H9 (cell line): ENCODE results near the gene PRPF6. TPM values are rescaled to one million over a fixed set of nuclear protein-coding genes. Genes with fewer than 3 reads are reported as not detected.
A peak's percentile ranks its signal among the peaks of the same experiment; 100 is the strongest.

ENCODE experiments used
- DNase-seq: peaks from one replicate; pipeline ENCODE4 v3.0.0-alpha.2; 2017
- H2AFZ ChIP-seq: one replicate; pipeline ENCODE4 v1.6.1; 2013; ENCODE audit warnings: mild to moderate bottlenecking, low read length, control low read depth, moderate library complexity
- H2AK5ac ChIP-seq: 2 replicates; pipeline ENCODE4 v1.6.1; 2013; ENCODE audit warnings: low read length, control low read depth, mixed read lengths; ENCODE audit not compliant: insufficient read length
- H2BK120ac ChIP-seq: one replicate; pipeline ENCODE4 v1.6.1; 2013; ENCODE audit warnings: low read depth, mild to moderate bottlenecking, low read length, control low read depth, inconsistent platforms; ENCODE audit not compliant: poor library complexity, severe bottlenecking
- H2BK12ac ChIP-seq: 2 replicates; pipeline ENCODE4 v1.6.1; 2013; ENCODE audit warnings: low read length, control low read depth, mixed read lengths, low read depth; ENCODE audit not compliant: insufficient read length
- H2BK15ac ChIP-seq: 2 replicates; pipeline ENCODE4 v1.6.1; 2013; ENCODE audit warnings: low read depth, low read length, control low read depth
- H2BK20ac ChIP-seq: one replicate; pipeline ENCODE4 v1.6.1; 2013; ENCODE audit warnings: low read depth, mild to moderate bottlenecking, low read length, control low read depth, inconsistent platforms; ENCODE audit not compliant: poor library complexity, severe bottlenecking
- H2BK5ac ChIP-seq: 2 replicates; pipeline ENCODE4 v1.6.1; 2013; ENCODE audit warnings: low read length, control low read depth, mixed read lengths; ENCODE audit not compliant: insufficient read length
- H3K14ac ChIP-seq: 2 replicates; pipeline ENCODE4 v1.6.1; 2013; ENCODE audit warnings: low read length, control low read depth; ENCODE audit not compliant: insufficient read depth
- H3K18ac ChIP-seq: 2 replicates; pipeline ENCODE4 v1.6.1; 2013; ENCODE audit warnings: low read depth, mild to moderate bottlenecking, mixed read lengths, low read length, control low read depth; ENCODE audit not compliant: insufficient read length
- H3K23ac ChIP-seq: 2 replicates; pipeline ENCODE4 v1.6.1; 2013; ENCODE audit warnings: low read length, control low read depth, mixed read lengths, low read depth; ENCODE audit not compliant: insufficient read length
- H3K23me2 ChIP-seq: 2 replicates; pipeline ENCODE4 v1.6.1; 2013; ENCODE audit warnings: low read depth, mild to moderate bottlenecking, mixed read lengths, low read length, control low read depth; ENCODE audit not compliant: insufficient read length, poor library complexity, severe bottlenecking
- H3K27ac ChIP-seq: 2 replicates; pipeline ENCODE4 v1.5.1; 2013; ENCODE audit warnings: low read length, control low read depth, mixed read lengths, low read depth; ENCODE audit not compliant: insufficient read length
- H3K27me3 ChIP-seq: 2 replicates; pipeline ENCODE4 v1.6.1; 2013; ENCODE audit warnings: low read length, control low read depth, inconsistent platforms; ENCODE audit not compliant: insufficient read depth
- H3K4ac ChIP-seq: 2 replicates; pipeline ENCODE4 v1.6.1; 2013; ENCODE audit warnings: low read depth, mild to moderate bottlenecking, control low read depth, inconsistent platforms, low read length, moderate library complexity
- H3K4me1 ChIP-seq: 2 replicates; pipeline ENCODE4 v1.6.1; 2013; ENCODE audit warnings: low read length, control low read depth, inconsistent platforms; ENCODE audit not compliant: insufficient read depth
- H3K4me2 ChIP-seq: 2 replicates; pipeline ENCODE4 v1.6.1; 2013; ENCODE audit warnings: low read length, control low read depth, mixed read lengths; ENCODE audit not compliant: insufficient read length, insufficient read depth
- H3K56ac ChIP-seq: 2 replicates; pipeline ENCODE4 v1.6.1; 2013; ENCODE audit warnings: low read depth, mild to moderate bottlenecking, mixed read lengths, low read length, control low read depth; ENCODE audit not compliant: insufficient read length
- H3K79me1 ChIP-seq: 2 replicates; pipeline ENCODE4 v1.6.1; 2013; ENCODE audit warnings: low read depth, mild to moderate bottlenecking, moderate library complexity, low read length, control low read depth, inconsistent platforms; ENCODE audit not compliant: insufficient read depth, poor library complexity, severe bottlenecking
- H3K79me2 ChIP-seq: 2 replicates; pipeline ENCODE4 v1.6.1; 2013; ENCODE audit warnings: low read length, control low read depth, inconsistent platforms; ENCODE audit not compliant: insufficient read depth
- H3K9ac ChIP-seq: 2 replicates; pipeline ENCODE4 v1.6.1; 2013; ENCODE audit warnings: low read length, control low read depth, mixed read lengths; ENCODE audit not compliant: insufficient read length; ENCODE audit errors: extremely low read depth
- H3K9me3 ChIP-seq: one replicate; pipeline ENCODE4 v1.6.1; 2013; ENCODE audit warnings: low read depth, low read length, inconsistent platforms; ENCODE audit not compliant: control insufficient read depth
- H3T11ph ChIP-seq: one replicate; pipeline ENCODE4 v1.6.1; 2013; ENCODE audit warnings: mild to moderate bottlenecking, low read length, control low read depth, inconsistent platforms
- H4K20me1 ChIP-seq: one replicate; pipeline ENCODE4 v1.6.1; 2013; ENCODE audit not compliant: control insufficient read depth, insufficient read length, insufficient read depth
- H4K5ac ChIP-seq: 2 replicates; pipeline ENCODE4 v1.6.1; 2013; ENCODE audit warnings: low read depth, mild to moderate bottlenecking, mixed read lengths, low read length, control low read depth; ENCODE audit not compliant: insufficient read length
- H4K8ac ChIP-seq: replicated peaks from 2 replicates; pipeline ENCODE4 v1.6.1; 2013; ENCODE audit warnings: low read length, control low read depth, mixed read lengths, low read depth; ENCODE audit not compliant: insufficient read length
- H4K91ac ChIP-seq: 2 replicates; pipeline ENCODE4 v1.6.1; 2013; ENCODE audit warnings: low read depth, mild to moderate bottlenecking, moderate library complexity, mixed read lengths, low read length, control low read depth; ENCODE audit not compliant: insufficient read length
- H3K27ac Mint-ChIP-seq, 3 experiments: 2 replicates in 2 of 3; 3 replicates in 1 of 3; pipeline ENCODE4 v1.8.0; 2020 to 2021; ENCODE audit warnings: mixed read lengths in 3 of 3, mild to moderate bottlenecking in 1 of 3, moderate library complexity in 1 of 3
- H3K27me3 Mint-ChIP-seq: 2 replicates; pipeline ENCODE4 v1.8.0; 2021; ENCODE audit warnings: low read depth, mild to moderate bottlenecking, moderate library complexity, mixed read lengths
- H3K36me3 Mint-ChIP-seq, 3 experiments: 2 replicates in 2 of 3; 3 replicates in 1 of 3; pipeline ENCODE4 v1.8.0; 2020 to 2021; ENCODE audit warnings: low read depth in 3 of 3, mixed read lengths in 3 of 3; ENCODE audit not compliant: insufficient read depth in 1 of 3
- H3K4me1 Mint-ChIP-seq, 2 experiments: 2 replicates each; pipeline ENCODE4 v1.8.0; 2020; ENCODE audit warnings: mixed read lengths in 2 of 2
- H3K4me3 Mint-ChIP-seq, 2 experiments: 2 replicates in 1 of 2; 3 replicates in 1 of 2; pipeline ENCODE4 v1.8.0; 2020 to 2021; ENCODE audit warnings: mild to moderate bottlenecking in 2 of 2, mixed read lengths in 2 of 2, moderate library complexity in 1 of 2
- H3K9me3 Mint-ChIP-seq, 2 experiments: 2 replicates in 1 of 2; 3 replicates in 1 of 2; pipeline ENCODE4 v1.8.0; 2020; ENCODE audit warnings: mild to moderate bottlenecking in 2 of 2, mixed read lengths in 2 of 2, moderate library complexity in 1 of 2
- WGBS: extraction: QIAGEN DNeasy Blood & Tissue Kit; methylation state at CpG from one replicate; pipeline ENCODE4 v1.1.7; 2013; ENCODE audit warnings: missing lambda C conversion rate, low lambda C conversion rate, mixed read lengths; ENCODE audit not compliant: insufficient read length; ENCODE audit errors: extremely low coverage; 5-methylcytosine and 5-hydroxymethylcytosine counted together
- total RNA-seq: library from RNA; stranded (reverse); gene quantifications from 2 replicates; pipeline ENCODE4 v1.2.1, GENCODE V29; 2021
- TF ChIP-seq, protein P1 (sequence below): fragments of 200-600 bp; sonication (generic); conservative IDR thresholded peaks from 3 replicates; pipeline ENCODE4 v1.8.0; 2021; ENCODE audit warnings: antibody characterized with exemption, mild to moderate bottlenecking

PRPF6 gene
- total RNA-seq, 1 experiment from 2014 or later: 87.9 TPM

DNA sequence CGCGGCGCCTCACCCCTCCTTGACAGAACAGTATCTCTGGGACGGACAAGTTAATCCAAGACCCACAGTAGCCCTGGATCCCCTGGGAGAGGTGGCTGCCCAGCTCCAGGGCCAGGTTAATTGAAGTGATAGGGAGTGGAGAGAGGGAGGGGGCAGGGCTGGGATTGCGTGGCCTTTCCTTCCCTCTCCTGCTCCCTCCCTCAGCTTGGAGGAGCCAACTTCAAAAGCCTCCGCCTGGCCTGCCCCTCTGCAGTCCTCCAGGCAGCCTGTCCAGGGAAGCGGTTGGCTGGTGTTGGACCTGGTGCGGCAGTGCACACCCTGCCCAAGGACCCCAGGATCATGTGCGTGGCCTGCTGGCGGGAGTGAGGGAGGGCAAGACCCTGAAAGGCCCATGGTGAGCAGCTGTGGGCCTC is 55.0 kb downstream of the PRPF6 start, which contains the start of gene C20orf204:
C20orf204 (plus strand) TSS at position 250 of the 413 bp plus-strand sequence; CDS start at position 392, 142 bp downstream.
- Histone ChIP-seq H2AFZ (no peak within 1 kb of the TSS), H3K9ac (no peak within 1 kb of the TSS), H3K79me1 (no peaks in the 10 kb centered on the region), H4K5ac (no peak within 1 kb of the TSS), H2AK5ac (no peak within 1 kb of the TSS), H3K18ac (no peak within 1 kb of the TSS), H4K8ac (no peak within 1 kb of the TSS), H2BK5ac (no peak within 1 kb of the TSS), H3K27me3 (peaks cover 6% of the 10 kb centered on the region; the same call in 1 of the 2 replicates), H4K91ac (no peak within 1 kb of the TSS), H3K23me2 (peaks cover 11% of the 10 kb centered on the region), H4K20me1 (no peaks in the 10 kb centered on the region), H3K4me1 (peaks cover 5% of the 10 kb centered on the region), H3K79me2 (no peaks in the 10 kb centered on the region), H2BK120ac (no peak within 1 kb of the TSS), H3K14ac (no peak within 1 kb of the TSS), H3K23ac (no peak within 1 kb of the TSS), H3K4me2 (no peak within 1 kb of the TSS), H3K27ac (no peak within 1 kb of the TSS), H2BK15ac (no peak within 1 kb of the TSS), H3K9me3 (no peaks in the 10 kb centered on the region), H3T11ph (no peak within 1 kb of the TSS), H3K56ac (no peak within 1 kb of the TSS), H2BK12ac (no peak within 1 kb of the TSS), H3K4ac (no peak within 1 kb of the TSS), H2BK20ac (no peak within 1 kb of the TSS)
- Mint-ChIP-seq H3K27me3 (peaks cover 26% of the 10 kb centered on the region), H3K27ac (peak within 1 kb of the TSS in 2 of 3 experiments; percentile 28 to 89; a peak in 1 of 7 replicates), H3K4me1 (peaks cover 25% of the 10 kb centered on the region in 2 experiments), H3K9me3 (peaks cover 0 to 2% of the 10 kb centered on the region in 2 experiments; a peak in 1 of 5 replicates), H3K4me3 (peak within 1 kb of the TSS in 1 of 2 experiments; percentile 44; a peak in 2 of 5 replicates), H3K36me3 (peaks cover 3 to 34% (median 20%) of the 10 kb centered on the region in 3 experiments; a peak in 6 of 7 replicates)
- WGBS: no CpG with 5 or more reads among the region's 10 CpGs
- DNase-seq: peak; percentile 51
- TF ChIP-seq, protein P1, sequence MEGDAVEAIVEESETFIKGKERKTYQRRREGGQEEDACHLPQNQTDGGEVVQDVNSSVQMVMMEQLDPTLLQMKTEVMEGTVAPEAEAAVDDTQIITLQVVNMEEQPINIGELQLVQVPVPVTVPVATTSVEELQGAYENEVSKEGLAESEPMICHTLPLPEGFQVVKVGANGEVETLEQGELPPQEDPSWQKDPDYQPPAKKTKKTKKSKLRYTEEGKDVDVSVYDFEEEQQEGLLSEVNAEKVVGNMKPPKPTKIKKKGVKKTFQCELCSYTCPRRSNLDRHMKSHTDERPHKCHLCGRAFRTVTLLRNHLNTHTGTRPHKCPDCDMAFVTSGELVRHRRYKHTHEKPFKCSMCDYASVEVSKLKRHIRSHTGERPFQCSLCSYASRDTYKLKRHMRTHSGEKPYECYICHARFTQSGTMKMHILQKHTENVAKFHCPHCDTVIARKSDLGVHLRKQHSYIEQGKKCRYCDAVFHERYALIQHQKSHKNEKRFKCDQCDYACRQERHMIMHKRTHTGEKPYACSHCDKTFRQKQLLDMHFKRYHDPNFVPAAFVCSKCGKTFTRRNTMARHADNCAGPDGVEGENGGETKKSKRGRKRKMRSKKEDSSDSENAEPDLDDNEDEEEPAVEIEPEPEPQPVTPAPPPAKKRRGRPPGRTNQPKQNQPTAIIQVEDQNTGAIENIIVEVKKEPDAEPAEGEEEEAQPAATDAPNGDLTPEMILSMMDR: no peak
